Testis (tissue), 3 donors: Measurements from ENCODE around the gene UNC5B. TPM values are rescaled to one million over a fixed set of nuclear protein-coding genes. Genes with fewer than 3 reads are reported as not detected.

Experiments
- DNase-seq: peaks from one replicate; pipeline ENCODE4 v3.0.0-alpha.2; 2019
- H3K27ac ChIP-seq, 2 donors: fragments of 200-600 bp; sonication (generic); one replicate each; pipeline ENCODE4 v1.5.1; 2019
- H3K27me3 ChIP-seq: fragments of 200-600 bp; sonication (generic); one replicate; pipeline ENCODE4 v1.5.1; 2019
- H3K36me3 ChIP-seq: fragments of 200-600 bp; sonication (generic); one replicate; pipeline ENCODE4 v1.5.1; 2017; ENCODE audit warnings: low read depth; ENCODE audit errors: missing control alignments
- H3K4me1 ChIP-seq: fragments of 200-600 bp; sonication (generic); one replicate; pipeline ENCODE4 v1.5.1; 2019
- H3K4me3 ChIP-seq, 2 donors: fragments of 200-600 bp; sonication (generic); one replicate each; pipeline ENCODE4 v1.5.1; 2017 to 2019
- H3K9me3 ChIP-seq: fragments of 200-600 bp; sonication (generic); one replicate; pipeline ENCODE4 v1.5.1; 2017
- POLR2A ChIP-seq: fragments of 450-650 bp; IDR thresholded peaks from one replicate; pipeline ENCODE4 v1.6.1; 2017; ENCODE audit warnings: antibody characterized with exemption, mild to moderate bottlenecking, moderate library complexity
- WGBS, 2 donors: methylation state at CpG; one replicate each; pipeline ENCODE4 v1.1.5; 2018; 5-methylcytosine and 5-hydroxymethylcytosine counted together
- intact Hi-C: fragments of 100-400 bp; cut with DNase I; formaldehyde crosslinking; loops from one replicate; pipeline ENCODE4 v1.15.1; 2023; ENCODE audit warnings: low total_unique reads
- polyA plus RNA-seq: library from polyadenylated mRNA; stranded (reverse); fragments of 350-450 nt; fragmentation: Illumina TruSeq; extraction: RNeasy Lipid Tissue Mini Kit (QIAGEN cat#74804); gene quantifications from one replicate; pipeline ENCODE4 v1.2.3, GENCODE V29; 2014; ENCODE audit warnings: low read depth, low replicate concordance; ENCODE audit not compliant: insufficient read depth
- total RNA-seq, 2 donors: library from RNA; depleted of rRNA; stranded (reverse); fragments of >200 nt; gene quantifications; one replicate each; pipeline ENCODE4 v1.2.3, GENCODE V29; 2016
- TF ChIP-seq, protein P1 (sequence below), 3 experiments: fragments of 450-650 bp in 2 of 3; fragments of 200-600 bp in 1 of 3; sonication (generic) in 1 of 3; IDR thresholded peaks; one replicate each; pipeline ENCODE4 v1.5.1; 2016 to 2019; ENCODE audit warnings: antibody characterized with exemption in 3 of 3, mild to moderate bottlenecking in 2 of 3, moderate library complexity in 1 of 3

UNC5B gene
- total and polyA plus RNA-seq, 3 donors from 2014 or later, result 14.8 to 44.4 (median 24.4) TPM

DNA sequence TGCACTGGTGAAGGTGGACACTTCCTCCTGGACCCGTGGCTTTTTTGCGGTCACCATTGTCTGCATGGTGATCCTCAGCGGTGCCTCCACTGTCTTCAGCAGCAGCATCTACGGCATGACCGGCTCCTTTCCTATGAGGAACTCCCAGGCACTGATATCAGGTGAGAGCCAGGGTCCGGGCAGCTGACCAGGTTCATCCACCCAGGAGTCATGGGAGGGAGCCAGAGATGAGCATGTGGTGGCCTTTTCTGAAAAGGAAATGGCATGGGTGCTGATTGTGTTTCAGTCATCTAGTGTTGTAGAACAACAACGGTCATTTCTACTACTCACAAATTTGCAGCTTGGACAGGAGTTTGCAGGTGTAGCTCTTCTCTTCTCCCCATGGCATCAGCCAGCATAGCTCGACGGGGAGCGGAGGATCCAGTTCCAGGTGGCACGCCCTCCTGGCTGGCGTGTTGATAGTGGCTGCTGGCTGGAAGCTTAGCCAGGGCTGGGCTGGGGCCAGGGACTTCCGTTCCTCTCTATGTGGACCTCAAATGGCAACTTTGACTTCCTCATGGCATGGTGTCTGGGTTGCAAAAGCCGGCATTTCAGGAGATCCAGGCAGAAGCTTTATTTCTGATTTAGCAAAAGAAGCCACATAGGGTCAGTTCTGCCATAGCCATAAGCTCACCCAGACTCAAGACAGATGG is 139.4 kb downstream of the UNC5B start:
- Histone ChIP-seq H3K4me3 (no peak overlapping the region), H3K27ac (no peak overlapping the region), H3K36me3 (no peaks in the 10 kb centered on the region), H3K9me3 (no peaks in the 10 kb centered on the region), H3K27me3 (no peaks in the 10 kb centered on the region), H3K4me1 (no peaks in the 10 kb centered on the region)
- peak; percentile 18 for DNase-seq
- WGBS, 2 donors, result 91 to 93% methylated on average over 9 to 14 of the region's 14 CpGs
- intact Hi-C loops, result no loop called here
- TF ChIP-seq, protein P1, sequence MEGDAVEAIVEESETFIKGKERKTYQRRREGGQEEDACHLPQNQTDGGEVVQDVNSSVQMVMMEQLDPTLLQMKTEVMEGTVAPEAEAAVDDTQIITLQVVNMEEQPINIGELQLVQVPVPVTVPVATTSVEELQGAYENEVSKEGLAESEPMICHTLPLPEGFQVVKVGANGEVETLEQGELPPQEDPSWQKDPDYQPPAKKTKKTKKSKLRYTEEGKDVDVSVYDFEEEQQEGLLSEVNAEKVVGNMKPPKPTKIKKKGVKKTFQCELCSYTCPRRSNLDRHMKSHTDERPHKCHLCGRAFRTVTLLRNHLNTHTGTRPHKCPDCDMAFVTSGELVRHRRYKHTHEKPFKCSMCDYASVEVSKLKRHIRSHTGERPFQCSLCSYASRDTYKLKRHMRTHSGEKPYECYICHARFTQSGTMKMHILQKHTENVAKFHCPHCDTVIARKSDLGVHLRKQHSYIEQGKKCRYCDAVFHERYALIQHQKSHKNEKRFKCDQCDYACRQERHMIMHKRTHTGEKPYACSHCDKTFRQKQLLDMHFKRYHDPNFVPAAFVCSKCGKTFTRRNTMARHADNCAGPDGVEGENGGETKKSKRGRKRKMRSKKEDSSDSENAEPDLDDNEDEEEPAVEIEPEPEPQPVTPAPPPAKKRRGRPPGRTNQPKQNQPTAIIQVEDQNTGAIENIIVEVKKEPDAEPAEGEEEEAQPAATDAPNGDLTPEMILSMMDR (IDR thresholded peaks at IDR 0.05), result no peak
- TF ChIP-seq POLR2A, result no peak

Other genes with a start within 250 kb of the UNC5B start
- 10 to 100 TPM; 10.7 to 14.0 TPM for gene SLC29A3, start 106.7 kb downstream of the UNC5B start, total RNA-seq
- gene SLC29A3, start 106.7 kb downstream of the UNC5B start, polyA plus RNA-seq, result 12.7 TPM
- 100 to 1,000 TPM in 1 of 2 donors, 10 to 100 TPM in 1; 81.7 to 125 TPM for gene CDH23, start 184.3 kb downstream of the UNC5B start, total RNA-seq
- 29.8 TPM for gene CDH23, start 184.3 kb downstream of the UNC5B start, polyA plus RNA-seq